K562 (cell line): ENCODE data around the gene SF3B4.

ENCODE experiments used
- HBP1 ChIP-seq: fragments of 450-650 bp; formaldehyde crosslinking; IDR thresholded peaks from 2 replicates; pipeline ENCODE4 v1.4.0; 2022; ENCODE audit warnings: missing genetic modification characterization
- NR3C1 ChIP-seq: sonication (generic); formaldehyde crosslinking; IDR thresholded peaks from 2 replicates; pipeline ENCODE4 v1.8.1; 2022; ENCODE audit warnings: missing genetic modification reagents
- ZFP91 ChIP-seq: sonication (generic); formaldehyde crosslinking; IDR thresholded peaks from 2 replicates; pipeline ENCODE4 v1.8.0; 2022; ENCODE audit warnings: mild to moderate bottlenecking, missing genetic modification reagents

- TF ChIP-seq ZFP91 (CRISPR knock-in tag) (no peak), HBP1 (CRISPR knock-in tag) (no peak), NR3C1 (CRISPR knock-in tag) (no peak)
These were observed 2.3 kb downstream of the SF3B4 start for GRCh38 chr1:149925345-149925744.
